ENCODE results near the gene SNX10. TPM values are rescaled to one million over a fixed set of nuclear protein-coding genes. Genes with fewer than 3 reads are reported as not detected.
A peak's percentile ranks its signal among the peaks of the same experiment; 100 is the strongest.

The SNX10 gene
- total RNA-seq, 4 donors from 2014 or later = 1.9 to 6.9 (median 4.0) TPM

DNA sequence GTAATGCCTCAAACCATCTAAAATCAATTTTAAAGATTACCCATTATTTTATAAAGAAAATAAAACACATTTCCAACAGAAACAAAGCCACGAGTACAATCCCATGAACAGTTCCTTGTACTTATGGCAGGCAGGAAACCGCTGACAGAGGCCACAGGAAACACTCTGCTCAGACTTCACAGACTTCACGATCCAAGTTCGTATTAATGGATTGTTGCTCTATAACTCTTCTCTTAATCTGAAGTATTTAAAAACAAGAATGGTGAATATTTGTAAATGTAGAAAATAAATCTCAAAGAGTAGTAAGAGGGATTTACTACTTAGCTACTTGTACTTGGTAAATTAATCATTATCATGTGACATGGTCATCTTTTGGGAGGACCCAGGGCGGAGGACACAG lies 78.3 kb downstream of the SNX10 start:
- 50 to 57% methylated on average over 5 of the region's 5 CpGs for WGBS, 2 donors (ENCODE audit: low coverage in 1 of 2)
- Histone ChIP-seq H3K36me3 (no peaks in the 10 kb centered on the region), H3K27me3 (peaks cover 90% of the 10 kb centered on the region)

GRCh38 chr7:26372249-26372648 lies 80.6 kb downstream of the SNX10 start:
- WGBS, 2 donors (ENCODE audit: low coverage in 1 of 2) = 73 to 74% methylated on average over 3 of the region's 3 CpGs
- H3K27me3 ChIP-seq = peaks cover 93% of the 10 kb centered on the region

More for the DNA sequence above, 78.3 kb downstream of the SNX10 start:
- ATAC-seq = no peak
- Histone ChIP-seq H3K4me1 (no peaks in the 10 kb centered on the region), H3K4me3 (no peak overlapping the region), H3K27ac (no peak overlapping the region), H3K9me3 (no peaks in the 10 kb centered on the region)
- no peak for TF ChIP-seq POLR2A (IDR thresholded peaks at IDR 0.05)
- TF ChIP-seq POLR2AphosphoS5 (IDR thresholded peaks at IDR 0.05) = no peak
- no peak for TF ChIP-seq EP300 (IDR thresholded peaks at IDR 0.05)
- TF ChIP-seq, protein P1, sequence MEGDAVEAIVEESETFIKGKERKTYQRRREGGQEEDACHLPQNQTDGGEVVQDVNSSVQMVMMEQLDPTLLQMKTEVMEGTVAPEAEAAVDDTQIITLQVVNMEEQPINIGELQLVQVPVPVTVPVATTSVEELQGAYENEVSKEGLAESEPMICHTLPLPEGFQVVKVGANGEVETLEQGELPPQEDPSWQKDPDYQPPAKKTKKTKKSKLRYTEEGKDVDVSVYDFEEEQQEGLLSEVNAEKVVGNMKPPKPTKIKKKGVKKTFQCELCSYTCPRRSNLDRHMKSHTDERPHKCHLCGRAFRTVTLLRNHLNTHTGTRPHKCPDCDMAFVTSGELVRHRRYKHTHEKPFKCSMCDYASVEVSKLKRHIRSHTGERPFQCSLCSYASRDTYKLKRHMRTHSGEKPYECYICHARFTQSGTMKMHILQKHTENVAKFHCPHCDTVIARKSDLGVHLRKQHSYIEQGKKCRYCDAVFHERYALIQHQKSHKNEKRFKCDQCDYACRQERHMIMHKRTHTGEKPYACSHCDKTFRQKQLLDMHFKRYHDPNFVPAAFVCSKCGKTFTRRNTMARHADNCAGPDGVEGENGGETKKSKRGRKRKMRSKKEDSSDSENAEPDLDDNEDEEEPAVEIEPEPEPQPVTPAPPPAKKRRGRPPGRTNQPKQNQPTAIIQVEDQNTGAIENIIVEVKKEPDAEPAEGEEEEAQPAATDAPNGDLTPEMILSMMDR (IDR thresholded peaks at IDR 0.05) = no peak

GRCh38 chr7:26372704-26373103 lies 81.0 kb downstream of the SNX10 start:
- no peaks in the 10 kb centered on the region for H3K9me3 ChIP-seq
- no peak for ATAC-seq
- peaks cover 0 to 15% (median 6%) of the 10 kb centered on the region in 3 donors for H3K4me1 ChIP-seq
- H3K27me3 ChIP-seq = peaks cover 93% of the 10 kb centered on the region
- no peaks in the 10 kb centered on the region for H3K36me3 ChIP-seq
- 75% methylated on average over 2 of the region's 2 CpGs for WGBS, 2 donors (ENCODE audit: low coverage in 1 of 2)
- no peak overlapping the region for H3K27ac ChIP-seq
- no peak overlapping the region for H3K4me3 ChIP-seq
- TF ChIP-seq POLR2A (IDR thresholded peaks at IDR 0.05) (no peak), POLR2AphosphoS5 (IDR thresholded peaks at IDR 0.05) (no peak), EP300 (IDR thresholded peaks at IDR 0.05) (no peak)
- TF ChIP-seq, protein P1 (IDR thresholded peaks at IDR 0.05) = no peak

More at GRCh38 chr7:26372249-26372648, 80.6 kb downstream of the SNX10 start:
- Histone ChIP-seq H3K4me3 (no peak overlapping the region), H3K36me3 (no peaks in the 10 kb centered on the region), H3K4me1 (peaks cover 0 to 15% (median 6%) of the 10 kb centered on the region in 3 donors), H3K27ac (no peak overlapping the region), H3K9me3 (no peaks in the 10 kb centered on the region)
- ATAC-seq = no peak
- TF ChIP-seq, protein P1 (IDR thresholded peaks at IDR 0.05) = no peak
- TF ChIP-seq POLR2AphosphoS5 (IDR thresholded peaks at IDR 0.05) (no peak), POLR2A (IDR thresholded peaks at IDR 0.05) (no peak), EP300 (IDR thresholded peaks at IDR 0.05) (no peak)

DNA sequence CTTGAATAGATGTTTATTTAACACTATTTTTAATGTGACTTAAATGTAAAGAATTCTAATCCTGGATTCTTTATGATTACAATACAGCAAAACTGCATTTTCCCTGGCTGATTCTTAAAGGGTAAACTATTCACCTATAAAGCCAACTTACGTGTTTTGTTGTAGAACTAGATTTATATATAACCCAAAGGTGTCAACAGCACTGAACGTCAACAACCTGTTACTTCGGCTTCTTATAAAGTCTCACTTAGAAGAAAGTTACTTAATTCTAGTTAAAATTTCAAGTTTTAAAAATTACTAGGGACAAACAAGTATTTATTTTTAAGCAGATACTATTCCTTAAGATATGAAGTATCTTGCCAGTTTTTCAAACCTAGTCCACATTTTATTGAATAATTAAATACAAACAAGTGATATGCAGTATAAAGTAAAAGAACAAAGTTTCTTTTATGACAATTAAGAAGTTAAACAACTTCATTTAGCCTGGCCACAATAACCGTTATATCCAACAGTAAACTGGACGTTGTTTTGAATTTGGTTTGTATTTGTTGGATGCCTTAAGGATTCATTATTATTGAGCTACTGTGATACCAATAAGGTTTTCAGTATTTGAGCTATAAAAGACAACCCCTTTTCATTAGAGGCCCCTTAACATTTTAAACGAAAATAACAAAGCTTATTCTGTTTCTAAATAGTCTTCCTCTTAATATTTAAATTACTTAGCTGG lies 83.1 kb downstream of the SNX10 start:
- Histone ChIP-seq H3K4me1 (peaks cover 0 to 17% (median 6%) of the 10 kb centered on the region in 3 donors), H3K27me3 (peaks cover 96% of the 10 kb centered on the region)

GRCh38 chr7:26375726-26376174 lies 84.1 kb downstream of the SNX10 start:
- no peak for ATAC-seq
- WGBS, 2 donors (ENCODE audit: low coverage in 1 of 2) = 16 to 47% methylated on average over 6 to 9 of the region's 14 CpGs
- no peak for TF ChIP-seq EP300 (IDR thresholded peaks at IDR 0.05)
- TF ChIP-seq, protein P1 (IDR thresholded peaks at IDR 0.05) = no peak
- no peak for TF ChIP-seq POLR2A (IDR thresholded peaks at IDR 0.05)
- TF ChIP-seq POLR2AphosphoS5 (IDR thresholded peaks at IDR 0.05) = no peak
- Histone ChIP-seq H3K27ac (peak overlapping the region in 1 of 4 donors; percentile 39), H3K36me3 (no peaks in the 10 kb centered on the region), H3K27me3 (peaks cover 97% of the 10 kb centered on the region), H3K4me3 (peak overlapping the region in 1 of 2 donors; percentile 46), H3K9me3 (no peaks in the 10 kb centered on the region), H3K4me1 (peaks cover 0 to 22% (median 6%) of the 10 kb centered on the region in 3 donors)

More for the DNA sequence above, 83.1 kb downstream of the SNX10 start:
- no peak overlapping the region for H3K4me3 ChIP-seq
- no peak for ATAC-seq
- WGBS, 2 donors (ENCODE audit: low coverage in 1 of 2) = 82 to 90% methylated on average over 6 of the region's 6 CpGs
- TF ChIP-seq POLR2AphosphoS5 (IDR thresholded peaks at IDR 0.05) (peak; percentile 30), EP300 (IDR thresholded peaks at IDR 0.05) (no peak)
- H3K27ac ChIP-seq = no peak overlapping the region
- no peaks in the 10 kb centered on the region for H3K36me3 ChIP-seq
- H3K9me3 ChIP-seq = no peaks in the 10 kb centered on the region
